ENCODE data around the gene RP2.

DNA sequence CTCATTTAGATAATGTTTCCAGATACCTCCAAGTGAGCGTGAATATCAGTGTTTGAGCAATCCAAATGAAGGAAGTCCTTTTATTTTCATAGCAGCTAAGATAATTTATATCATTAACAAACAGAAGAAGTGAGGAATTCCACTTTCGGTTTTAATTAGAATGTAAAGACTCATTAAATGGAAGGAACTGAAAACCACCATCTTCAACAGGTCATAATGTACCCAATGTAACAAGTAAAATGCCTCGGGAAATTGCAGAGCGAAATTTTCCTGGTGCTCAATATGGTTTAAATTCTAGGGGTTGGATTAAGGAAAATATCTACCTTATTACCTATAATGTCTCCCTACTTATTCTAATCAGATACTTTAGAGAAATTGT lies 44.0 kb upstream of the RP2 start:
- TF ChIP-seq EP300 (IDR thresholded peaks at IDR 0.05), result no peak
- TF ChIP-seq, protein P1, sequence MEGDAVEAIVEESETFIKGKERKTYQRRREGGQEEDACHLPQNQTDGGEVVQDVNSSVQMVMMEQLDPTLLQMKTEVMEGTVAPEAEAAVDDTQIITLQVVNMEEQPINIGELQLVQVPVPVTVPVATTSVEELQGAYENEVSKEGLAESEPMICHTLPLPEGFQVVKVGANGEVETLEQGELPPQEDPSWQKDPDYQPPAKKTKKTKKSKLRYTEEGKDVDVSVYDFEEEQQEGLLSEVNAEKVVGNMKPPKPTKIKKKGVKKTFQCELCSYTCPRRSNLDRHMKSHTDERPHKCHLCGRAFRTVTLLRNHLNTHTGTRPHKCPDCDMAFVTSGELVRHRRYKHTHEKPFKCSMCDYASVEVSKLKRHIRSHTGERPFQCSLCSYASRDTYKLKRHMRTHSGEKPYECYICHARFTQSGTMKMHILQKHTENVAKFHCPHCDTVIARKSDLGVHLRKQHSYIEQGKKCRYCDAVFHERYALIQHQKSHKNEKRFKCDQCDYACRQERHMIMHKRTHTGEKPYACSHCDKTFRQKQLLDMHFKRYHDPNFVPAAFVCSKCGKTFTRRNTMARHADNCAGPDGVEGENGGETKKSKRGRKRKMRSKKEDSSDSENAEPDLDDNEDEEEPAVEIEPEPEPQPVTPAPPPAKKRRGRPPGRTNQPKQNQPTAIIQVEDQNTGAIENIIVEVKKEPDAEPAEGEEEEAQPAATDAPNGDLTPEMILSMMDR (IDR thresholded peaks at IDR 0.05), result no peak
- no peak for TF ChIP-seq POLR2A (IDR thresholded peaks at IDR 0.05)

Measured in gastroesophageal sphincter (tissue), 3 donors.